ENCODE measurements around the gene TMC7. TPM values are rescaled to one million over a fixed set of nuclear protein-coding genes. Genes with fewer than 3 reads are reported as not detected.
A peak's percentile ranks its signal among the peaks of the same experiment; 100 is the strongest.

The TMC7 gene
- total and polyA plus RNA-seq, 2 of the 13 experiments (the other 11 are each of a cell fraction or from before 2014, with no cell fraction given), result 1.2 to 5.1 TPM

DNA sequence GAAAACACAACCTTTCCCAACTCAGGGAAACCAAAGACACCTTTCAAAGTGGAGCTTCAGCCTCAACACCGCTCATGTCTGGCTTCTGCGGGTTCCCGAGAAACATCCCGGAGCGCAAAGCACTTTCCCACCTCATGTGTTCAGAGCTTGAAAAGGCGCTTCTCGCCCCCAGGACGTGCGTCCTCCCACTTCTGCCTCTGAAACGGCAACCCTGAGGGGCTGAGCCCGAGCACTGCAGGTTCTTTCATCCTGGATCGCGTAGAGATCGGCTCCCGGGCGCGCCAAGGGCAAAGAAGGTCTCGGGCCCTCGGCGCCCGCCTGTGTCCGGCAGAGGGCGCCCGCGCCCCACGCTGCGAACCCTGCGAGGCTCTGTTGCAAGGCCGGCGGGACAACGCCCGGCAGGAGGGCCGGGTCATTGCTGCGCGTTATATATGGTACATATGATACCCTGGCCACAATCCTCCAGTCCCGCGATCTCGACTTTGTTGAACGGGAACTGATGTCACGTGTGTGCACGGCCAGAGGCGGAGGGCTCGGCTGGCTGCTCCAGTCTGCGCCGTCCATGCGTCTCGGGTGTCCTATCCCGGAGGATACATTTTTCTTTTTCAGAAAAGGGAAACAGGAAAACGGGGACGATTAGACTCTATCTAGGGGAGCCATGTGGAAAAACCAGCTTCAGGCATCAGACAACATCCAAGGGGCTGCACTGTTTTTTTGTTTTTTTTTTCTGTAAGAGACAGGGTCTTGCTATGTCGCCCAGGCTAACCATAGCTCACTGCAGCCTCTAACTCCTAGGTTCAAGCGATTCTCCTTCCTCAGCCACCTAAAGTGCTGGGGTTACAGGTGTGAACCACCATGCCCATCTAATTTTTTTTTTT is 102.8 kb downstream of the TMC7 start (continued):
- TF ChIP-seq MAZ (IDR thresholded peaks at IDR 0.05; ENCODE audit: borderline replicate concordance, low read depth, low read length) (0 out of 2 replicates have a peak, but pooled peaks have one; percentile 18), MAZ (CRISPR knock-in tag; IDR thresholded peaks at IDR 0.05; ENCODE audit: low read depth) (peak; percentile 87), HDAC2 (CRISPR knock-in tag; IDR thresholded peaks at IDR 0.05) (peak; percentile 84), SCMH1 (CRISPR knock-in tag; IDR thresholded peaks at IDR 0.05; ENCODE audit: borderline replicate concordance) (no peak), ZFP36L2 (CRISPR knock-in tag; IDR thresholded peaks at IDR 0.05) (no peak), XRCC5 (optimal IDR thresholded peaks at IDR 0.05; ENCODE audit: low read length) (peak; percentile 99), ATF7 (IDR thresholded peaks at IDR 0.05) (no peak), ATF7 (CRISPR knock-in tag; IDR thresholded peaks at IDR 0.05) (peak; percentile 82; the same call in 1 of the 2 replicates), TOE1 (CRISPR knock-in tag; IDR thresholded peaks at IDR 0.05) (no peak), CC2D1A (CRISPR knock-in tag; IDR thresholded peaks at IDR 0.05) (no peak), ZNF567 (CRISPR knock-in tag; IDR thresholded peaks at IDR 0.05; ENCODE audit: borderline replicate concordance) (peak; percentile 74), AHR (CRISPR knock-in tag; IDR thresholded peaks at IDR 0.05) (peak; percentile 85), RARG (CRISPR knock-in tag; IDR thresholded peaks at IDR 0.05; ENCODE audit: low read depth) (no peak), MEF2D (CRISPR knock-in tag; IDR thresholded peaks at IDR 0.05) (peak; percentile 58; the same call in 1 of the 2 replicates), ZNF672 (CRISPR knock-in tag; IDR thresholded peaks at IDR 0.05) (no peak)
- TF ChIP-seq, protein P1, sequence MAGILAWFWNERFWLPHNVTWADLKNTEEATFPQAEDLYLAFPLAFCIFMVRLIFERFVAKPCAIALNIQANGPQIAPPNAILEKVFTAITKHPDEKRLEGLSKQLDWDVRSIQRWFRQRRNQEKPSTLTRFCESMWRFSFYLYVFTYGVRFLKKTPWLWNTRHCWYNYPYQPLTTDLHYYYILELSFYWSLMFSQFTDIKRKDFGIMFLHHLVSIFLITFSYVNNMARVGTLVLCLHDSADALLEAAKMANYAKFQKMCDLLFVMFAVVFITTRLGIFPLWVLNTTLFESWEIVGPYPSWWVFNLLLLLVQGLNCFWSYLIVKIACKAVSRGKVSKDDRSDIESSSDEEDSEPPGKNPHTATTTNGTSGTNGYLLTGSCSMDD (CRISPR knock-in tag; IDR thresholded peaks at IDR 0.05), result no peak; the same call in 1 of the 2 replicates
- TF ChIP-seq, protein P2, sequence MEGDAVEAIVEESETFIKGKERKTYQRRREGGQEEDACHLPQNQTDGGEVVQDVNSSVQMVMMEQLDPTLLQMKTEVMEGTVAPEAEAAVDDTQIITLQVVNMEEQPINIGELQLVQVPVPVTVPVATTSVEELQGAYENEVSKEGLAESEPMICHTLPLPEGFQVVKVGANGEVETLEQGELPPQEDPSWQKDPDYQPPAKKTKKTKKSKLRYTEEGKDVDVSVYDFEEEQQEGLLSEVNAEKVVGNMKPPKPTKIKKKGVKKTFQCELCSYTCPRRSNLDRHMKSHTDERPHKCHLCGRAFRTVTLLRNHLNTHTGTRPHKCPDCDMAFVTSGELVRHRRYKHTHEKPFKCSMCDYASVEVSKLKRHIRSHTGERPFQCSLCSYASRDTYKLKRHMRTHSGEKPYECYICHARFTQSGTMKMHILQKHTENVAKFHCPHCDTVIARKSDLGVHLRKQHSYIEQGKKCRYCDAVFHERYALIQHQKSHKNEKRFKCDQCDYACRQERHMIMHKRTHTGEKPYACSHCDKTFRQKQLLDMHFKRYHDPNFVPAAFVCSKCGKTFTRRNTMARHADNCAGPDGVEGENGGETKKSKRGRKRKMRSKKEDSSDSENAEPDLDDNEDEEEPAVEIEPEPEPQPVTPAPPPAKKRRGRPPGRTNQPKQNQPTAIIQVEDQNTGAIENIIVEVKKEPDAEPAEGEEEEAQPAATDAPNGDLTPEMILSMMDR (CRISPR knock-in tag; IDR thresholded peaks at IDR 0.05), result peak; percentile 100
- TF ChIP-seq, protein P3, sequence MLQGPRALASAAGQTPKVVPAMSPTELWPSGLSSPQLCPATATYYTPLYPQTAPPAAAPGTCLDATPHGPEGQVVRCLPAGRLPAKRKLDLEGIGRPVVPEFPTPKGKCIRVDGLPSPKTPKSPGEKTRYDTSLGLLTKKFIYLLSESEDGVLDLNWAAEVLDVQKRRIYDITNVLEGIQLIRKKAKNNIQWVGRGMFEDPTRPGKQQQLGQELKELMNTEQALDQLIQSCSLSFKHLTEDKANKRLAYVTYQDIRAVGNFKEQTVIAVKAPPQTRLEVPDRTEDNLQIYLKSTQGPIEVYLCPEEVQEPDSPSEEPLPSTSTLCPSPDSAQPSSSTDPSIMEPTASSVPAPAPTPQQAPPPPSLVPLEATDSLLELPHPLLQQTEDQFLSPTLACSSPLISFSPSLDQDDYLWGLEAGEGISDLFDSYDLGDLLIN (CRISPR knock-in tag; IDR thresholded peaks at IDR 0.05; ENCODE audit: borderline replicate concordance), result peak; percentile 96
- TF ChIP-seq, protein P4, sequence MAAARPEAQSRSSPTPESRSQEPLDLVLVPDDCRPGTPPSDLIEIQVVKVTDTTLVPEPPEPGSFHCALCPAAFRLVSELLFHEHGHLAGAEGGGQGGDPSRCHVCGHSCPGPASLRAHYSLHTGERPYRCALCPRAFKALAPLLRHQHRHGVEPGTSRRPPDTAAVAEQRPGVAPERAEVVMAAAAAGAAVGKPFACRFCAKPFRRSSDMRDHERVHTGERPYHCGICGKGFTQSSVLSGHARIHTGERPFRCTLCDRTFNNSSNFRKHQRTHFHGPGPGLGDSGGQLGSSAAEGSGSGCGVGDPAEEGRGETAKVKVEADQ (CRISPR knock-in tag; IDR thresholded peaks at IDR 0.05; ENCODE audit: borderline replicate concordance), result 0 out of 2 replicates have a peak, but pooled peaks have one; percentile 73
- TF ChIP-seq, protein P5, sequence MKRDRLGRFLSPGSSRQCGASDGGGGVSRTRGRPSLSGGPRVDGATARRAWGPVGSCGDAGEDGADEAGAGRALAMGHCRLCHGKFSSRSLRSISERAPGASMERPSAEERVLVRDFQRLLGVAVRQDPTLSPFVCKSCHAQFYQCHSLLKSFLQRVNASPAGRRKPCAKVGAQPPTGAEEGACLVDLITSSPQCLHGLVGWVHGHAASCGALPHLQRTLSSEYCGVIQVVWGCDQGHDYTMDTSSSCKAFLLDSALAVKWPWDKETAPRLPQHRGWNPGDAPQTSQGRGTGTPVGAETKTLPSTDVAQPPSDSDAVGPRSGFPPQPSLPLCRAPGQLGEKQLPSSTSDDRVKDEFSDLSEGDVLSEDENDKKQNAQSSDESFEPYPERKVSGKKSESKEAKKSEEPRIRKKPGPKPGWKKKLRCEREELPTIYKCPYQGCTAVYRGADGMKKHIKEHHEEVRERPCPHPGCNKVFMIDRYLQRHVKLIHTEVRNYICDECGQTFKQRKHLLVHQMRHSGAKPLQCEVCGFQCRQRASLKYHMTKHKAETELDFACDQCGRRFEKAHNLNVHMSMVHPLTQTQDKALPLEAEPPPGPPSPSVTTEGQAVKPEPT (CRISPR knock-in tag; IDR thresholded peaks at IDR 0.05; ENCODE audit: low read depth), result peak; percentile 96
